HepG2 (cell line): ENCODE data around the gene SIK2. TPM values are rescaled to one million over a fixed set of nuclear protein-coding genes. Genes with fewer than 3 reads are reported as not detected.
A peak's percentile ranks its signal among the peaks of the same experiment; 100 is the strongest.

Experiments
- BCL6 ChIP-seq: IDR thresholded peaks from 2 replicates; pipeline ENCODE4 v1.6.1; 2016; ENCODE audit warnings: missing genetic modification reagents, missing compliant biosample characterization
- FOXJ3 ChIP-seq: sonication (generic); formaldehyde crosslinking; IDR thresholded peaks from 2 replicates; pipeline ENCODE4 v1.4.0; 2020; ENCODE audit warnings: missing genetic modification reagents, mild to moderate bottlenecking, borderline replicate concordance
- GATAD2A ChIP-seq: IDR thresholded peaks from 2 replicates; pipeline ENCODE4 v1.6.1; 2016
- HDAC2 ChIP-seq: sonication (generic); formaldehyde crosslinking; IDR thresholded peaks from 2 replicates; pipeline ENCODE4 v1.4.0; 2020; ENCODE audit warnings: missing genetic modification reagents
- HNRNPUL1 ChIP-seq: fragments of 200-400 bp; formaldehyde crosslinking; IDR thresholded peaks from 2 replicates; pipeline ENCODE4 v1.6.1; 2017; ENCODE audit warnings: low read depth, mild to moderate bottlenecking, low read length, moderate library complexity
- MBNL3 ChIP-seq: fragments of 250-450 bp; sonication (Bioruptor Pico); conservative IDR thresholded peaks from 2 replicates; pipeline ENCODE4 v1.8.0; 2022; ENCODE audit warnings: mild to moderate bottlenecking, inconsistent platforms
- MZF1 ChIP-seq: sonication (generic); formaldehyde crosslinking; IDR thresholded peaks from 2 replicates; pipeline ENCODE4 v1.8.1; 2023; ENCODE audit warnings: mild to moderate bottlenecking, missing genetic modification reagents, borderline replicate concordance
- NFIB ChIP-seq: sonication (generic); formaldehyde crosslinking; IDR thresholded peaks from 2 replicates; pipeline ENCODE4 v1.9.0; 2021; ENCODE audit warnings: missing genetic modification reagents, mild to moderate bottlenecking, borderline replicate concordance
- NR2F1 ChIP-seq, 2 experiments: fragments of 450-650 bp in 1 of 2; formaldehyde crosslinking in 1 of 2; IDR thresholded peaks; 2 replicates each; pipeline versions ENCODE4 v1.5.0 to v1.6.1; 2016 to 2020; ENCODE audit warnings: mild to moderate bottlenecking in 1 of 2, missing compliant biosample characterization in 1 of 2, missing genetic modification reagents in 1 of 2, moderate library complexity in 1 of 2
- POLR2AphosphoS5 ChIP-seq: IDR thresholded peaks from 2 replicates; pipeline ENCODE4 v1.6.1; 2012; ENCODE audit warnings: low read depth, low read length
- RXRB ChIP-seq: IDR thresholded peaks from 2 replicates; pipeline ENCODE4 v1.6.1; 2016; ENCODE audit warnings: borderline replicate concordance, missing genetic modification reagents, missing compliant biosample characterization
- SRY ChIP-seq: sonication (generic); formaldehyde crosslinking; IDR thresholded peaks from 2 replicates; pipeline ENCODE4 v1.8.0; 2022; ENCODE audit warnings: mild to moderate bottlenecking, missing genetic modification reagents
- STAT5B ChIP-seq: sonication (generic); formaldehyde crosslinking; IDR thresholded peaks from 2 replicates; pipeline ENCODE4 v1.4.0; 2020; ENCODE audit warnings: missing genetic modification reagents
- THAP8 ChIP-seq: sonication (generic); formaldehyde crosslinking; IDR thresholded peaks from 2 replicates; pipeline ENCODE4 v1.5.1; 2020; ENCODE audit warnings: missing genetic modification reagents, mild to moderate bottlenecking, borderline replicate concordance
- THYN1 ChIP-seq: sonication (generic); formaldehyde crosslinking; IDR thresholded peaks from 2 replicates; pipeline ENCODE4 v1.8.1; 2023; ENCODE audit warnings: low read depth, mild to moderate bottlenecking, moderate library complexity, missing genetic modification reagents, borderline replicate concordance
- ZBTB21 ChIP-seq: sonication (generic); formaldehyde crosslinking; IDR thresholded peaks from 2 replicates; pipeline ENCODE4 v1.4.0; 2020; ENCODE audit warnings: missing genetic modification reagents
- ZFP1 ChIP-seq: IDR thresholded peaks from 2 replicates; pipeline ENCODE4 v1.6.1; 2016
- ZNF10 ChIP-seq: sonication (generic); formaldehyde crosslinking; IDR thresholded peaks from 2 replicates; pipeline ENCODE4 v1.4.0; 2020; ENCODE audit warnings: mild to moderate bottlenecking, low read depth, missing genetic modification reagents, borderline replicate concordance
- ZNF12 ChIP-seq: sonication (generic); formaldehyde crosslinking; IDR thresholded peaks from 2 replicates; pipeline ENCODE4 v1.5.0; 2020; ENCODE audit warnings: missing genetic modification reagents
- ZNF251 ChIP-seq: sonication (generic); formaldehyde crosslinking; IDR thresholded peaks from 2 replicates; pipeline ENCODE4 v1.9.0; 2021; ENCODE audit warnings: mild to moderate bottlenecking, missing genetic modification reagents
- ZNF281 ChIP-seq: sonication (generic); formaldehyde crosslinking; IDR thresholded peaks from 2 replicates; pipeline ENCODE4 v1.4.0; 2020; ENCODE audit warnings: missing genetic modification reagents, borderline replicate concordance
- ZNF432 ChIP-seq: sonication (generic); formaldehyde crosslinking; IDR thresholded peaks from 2 replicates; pipeline ENCODE4 v1.5.0; 2020; ENCODE audit warnings: missing genetic modification reagents, mild to moderate bottlenecking, borderline replicate concordance
- ZNF749 ChIP-seq: sonication (generic); formaldehyde crosslinking; IDR thresholded peaks from 2 replicates; pipeline ENCODE4 v1.8.0; 2022; ENCODE audit warnings: mild to moderate bottlenecking, missing genetic modification reagents, moderate library complexity, borderline replicate concordance
- ZNF841 ChIP-seq: sonication (generic); formaldehyde crosslinking; IDR thresholded peaks from 2 replicates; pipeline ENCODE4 v1.8.1; 2023; ENCODE audit warnings: missing genetic modification reagents, borderline replicate concordance
- polyA plus RNA-seq, 8 experiments: library from polyadenylated mRNA; depleted of rRNA in 3 of 8; stranded (reverse) in 7 of 8; unstranded in 1 of 8; fragments of >200 nt; fragmentation: Illumina TruSeq in 4 of 8; extraction: Trizol in 4 of 8; gene quantifications; 2 replicates each; pipeline versions ENCODE4 v1.2.1 to v1.2.3, GENCODE V29; 2011 to 2016; ENCODE audit warnings: low read depth in 4 of 8, missing spikeins in 1 of 8, mixed read lengths in 1 of 8; ENCODE audit not compliant: insufficient read depth in 1 of 8
- total RNA-seq, 5 experiments: library from RNA; depleted of rRNA; stranded (reverse); fragments of >200 nt; fragmentation: Illumina TruSeq; extraction: Trizol; gene quantifications; 2 replicates each; pipeline ENCODE4 v1.2.3, GENCODE V29; 2016; ENCODE audit warnings: low read depth in 1 of 5
- TF ChIP-seq, protein P1 (sequence below): sonication (generic); formaldehyde crosslinking; IDR thresholded peaks from 2 replicates; pipeline ENCODE4 v1.5.1; 2020; ENCODE audit warnings: mild to moderate bottlenecking, missing genetic modification reagents, moderate library complexity
- TF ChIP-seq, protein P2 (sequence below): sonication (generic); formaldehyde crosslinking; conservative IDR thresholded peaks from 2 replicates; pipeline ENCODE4 v1.4.0; 2020; ENCODE audit warnings: missing genetic modification reagents
- TF ChIP-seq, protein P3 (sequence below): sonication (generic); formaldehyde crosslinking; IDR thresholded peaks from 2 replicates; pipeline ENCODE4 v1.8.1; 2023; ENCODE audit warnings: missing genetic modification reagents, mild to moderate bottlenecking, borderline replicate concordance

Gene SIK2
- total and polyA plus RNA-seq, 2 of the 13 experiments (the other 11 are each of a cell fraction or from before 2014, with no cell fraction given): 8.1 to 15.4 TPM

- TF ChIP-seq, protein P1, sequence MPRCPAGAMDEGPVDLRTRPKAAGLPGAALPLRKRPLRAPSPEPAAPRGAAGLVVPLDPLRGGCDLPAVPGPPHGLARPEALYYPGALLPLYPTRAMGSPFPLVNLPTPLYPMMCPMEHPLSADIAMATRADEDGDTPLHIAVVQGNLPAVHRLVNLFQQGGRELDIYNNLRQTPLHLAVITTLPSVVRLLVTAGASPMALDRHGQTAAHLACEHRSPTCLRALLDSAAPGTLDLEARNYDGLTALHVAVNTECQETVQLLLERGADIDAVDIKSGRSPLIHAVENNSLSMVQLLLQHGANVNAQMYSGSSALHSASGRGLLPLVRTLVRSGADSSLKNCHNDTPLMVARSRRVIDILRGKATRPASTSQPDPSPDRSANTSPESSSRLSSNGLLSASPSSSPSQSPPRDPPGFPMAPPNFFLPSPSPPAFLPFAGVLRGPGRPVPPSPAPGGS: no peak
- TF ChIP-seq NR2F1 (CRISPR knock-in tag; IDR thresholded peaks at IDR 0.05): 0 out of 4 replicates have a peak, but pooled peaks of 1 of the 2 experiments have one; percentile 24
- TF ChIP-seq ZNF432 (CRISPR knock-in tag): no peak
- TF ChIP-seq MBNL3 (CRISPR knock-in tag): no peak
- peak; percentile 36; the same call in 1 of the 2 replicates for TF ChIP-seq GATAD2A (CRISPR knock-in tag)
- no peak for TF ChIP-seq ZBTB21
- no peak for TF ChIP-seq ZNF281
- no peak for TF ChIP-seq ZNF251 (CRISPR knock-in tag)
- no peak for TF ChIP-seq ZNF10 (CRISPR knock-in tag)
- no peak for TF ChIP-seq POLR2AphosphoS5
- TF ChIP-seq, protein P2, sequence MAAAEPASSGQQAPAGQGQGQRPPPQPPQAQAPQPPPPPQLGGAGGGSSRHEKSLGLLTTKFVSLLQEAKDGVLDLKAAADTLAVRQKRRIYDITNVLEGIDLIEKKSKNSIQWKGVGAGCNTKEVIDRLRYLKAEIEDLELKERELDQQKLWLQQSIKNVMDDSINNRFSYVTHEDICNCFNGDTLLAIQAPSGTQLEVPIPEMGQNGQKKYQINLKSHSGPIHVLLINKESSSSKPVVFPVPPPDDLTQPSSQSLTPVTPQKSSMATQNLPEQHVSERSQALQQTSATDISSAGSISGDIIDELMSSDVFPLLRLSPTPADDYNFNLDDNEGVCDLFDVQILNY (CRISPR knock-in tag): no peak
- no peak for TF ChIP-seq ZNF841 (CRISPR knock-in tag)
- 0 out of 2 replicates have a peak, but pooled peaks have one; percentile 27 for TF ChIP-seq RXRB (CRISPR knock-in tag)
- no peak for TF ChIP-seq ZFP1 (CRISPR knock-in tag)
- TF ChIP-seq STAT5B (CRISPR knock-in tag): no peak
- no peak for TF ChIP-seq SRY (CRISPR knock-in tag)
- TF ChIP-seq FOXJ3 (CRISPR knock-in tag): no peak
- TF ChIP-seq, protein P3, sequence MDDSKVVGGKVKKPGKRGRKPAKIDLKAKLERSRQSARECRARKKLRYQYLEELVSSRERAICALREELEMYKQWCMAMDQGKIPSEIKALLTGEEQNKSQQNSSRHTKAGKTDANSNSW (CRISPR knock-in tag): no peak
- no peak for TF ChIP-seq MZF1 (CRISPR knock-in tag)
- TF ChIP-seq NFIB (CRISPR knock-in tag): no peak
- TF ChIP-seq BCL6 (CRISPR knock-in tag): 0 out of 2 replicates have a peak, but pooled peaks have one; percentile 14
- TF ChIP-seq HNRNPUL1: no peak
- no peak for TF ChIP-seq THAP8 (CRISPR knock-in tag)
- TF ChIP-seq ZNF749 (CRISPR knock-in tag): no peak
- TF ChIP-seq THYN1 (CRISPR knock-in tag): no peak
- TF ChIP-seq HDAC2 (CRISPR knock-in tag): no peak
- no peak for TF ChIP-seq ZNF12 (CRISPR knock-in tag)
Measured at GRCh38 chr11:111779118-111779517, 176.9 kb downstream of the SIK2 start (continued).
